Hepatocyte (in vitro differentiated cells): ENCODE results near the gene CYLC1. TPM values are rescaled to one million over a fixed set of nuclear protein-coding genes. Genes with fewer than 3 reads are reported as not detected.

Source experiments
- DNase-seq: peaks from one replicate; pipeline ENCODE4 v3.0.0-alpha.2; 2016; ENCODE audit warnings: low spot score
- H2AFZ ChIP-seq: fragments of 200-600 bp; sonication (generic); 2 replicates; pipeline ENCODE4 v1.6.0; 2016; ENCODE audit warnings: antibody characterized with exemption, mild to moderate bottlenecking
- H3K27ac ChIP-seq: fragments of 200-600 bp; sonication (generic); 2 replicates; pipeline ENCODE4 v1.5.1; 2016; ENCODE audit warnings: mild to moderate bottlenecking
- H3K27me3 ChIP-seq: fragments of 200-600 bp; sonication (generic); 2 replicates; pipeline ENCODE4 v1.6.1; 2016
- H3K36me3 ChIP-seq: fragments of 200-600 bp; sonication (generic); replicated peaks from 2 replicates; pipeline ENCODE4 v1.5.1; 2016; ENCODE audit warnings: low read depth; ENCODE audit not compliant: insufficient read depth
- H3K4me1 ChIP-seq: fragments of 200-600 bp; sonication (generic); 2 replicates; pipeline ENCODE4 v1.5.1; 2016; ENCODE audit warnings: mild to moderate bottlenecking, moderate library complexity; ENCODE audit not compliant: insufficient read depth
- H3K4me2 ChIP-seq: fragments of 200-600 bp; sonication (generic); 2 replicates; pipeline ENCODE4 v1.6.0; 2016
- H3K4me3 ChIP-seq: fragments of 200-600 bp; sonication (generic); 2 replicates; pipeline ENCODE4 v1.5.1; 2016; ENCODE audit warnings: mild to moderate bottlenecking
- H3K79me2 ChIP-seq: fragments of 200-600 bp; sonication (generic); 2 replicates; pipeline ENCODE4 v1.6.0; 2017; ENCODE audit warnings: mild to moderate bottlenecking
- H3K9me2 ChIP-seq: fragments of 200-600 bp; sonication (generic); replicated peaks from 2 replicates; pipeline ENCODE4 v1.6.0; 2017; ENCODE audit warnings: mild to moderate bottlenecking; ENCODE audit not compliant: insufficient read depth
- H3K9me3 ChIP-seq: fragments of 200-600 bp; sonication (generic); 2 replicates; pipeline ENCODE4 v1.5.1; 2016; ENCODE audit warnings: low read depth, mild to moderate bottlenecking
- H4K20me1 ChIP-seq: fragments of 200-600 bp; sonication (generic); 2 replicates; pipeline ENCODE4 v1.6.0; 2016; ENCODE audit warnings: mild to moderate bottlenecking; ENCODE audit not compliant: insufficient read depth, poor library complexity, severe bottlenecking
- EZH2 ChIP-seq: fragments of 200-600 bp; sonication (generic); IDR thresholded peaks from 2 replicates; pipeline ENCODE4 v1.6.1; 2016; ENCODE audit warnings: antibody characterized with exemption, mild to moderate bottlenecking, borderline replicate concordance
- EZH2phosphoT487 ChIP-seq: fragments of 200-600 bp; sonication (generic); IDR thresholded peaks from one replicate; pipeline ENCODE4 v1.6.1; 2018; ENCODE audit warnings: antibody characterized with exemption, mild to moderate bottlenecking, low read depth, moderate library complexity; ENCODE audit not compliant: unreplicated experiment, severe bottlenecking
- WGBS: methylation state at CpG from one replicate; pipeline ENCODE4 v1.1.6; 2016; ENCODE audit warnings: low lambda C conversion rate; ENCODE audit errors: missing lambda C conversion rate; 5-methylcytosine and 5-hydroxymethylcytosine counted together
- polyA plus RNA-seq: library from polyadenylated mRNA; unstranded; fragments of >200 nt; fragmentation: Nextera tagmentation; extraction: Ambion mirVana; gene quantifications from 2 replicates; pipeline ENCODE4 v1.2.1, GENCODE V29; 2016
- total RNA-seq: library from RNA; depleted of rRNA; stranded (reverse); fragments of >200 nt; gene quantifications from 2 replicates; pipeline ENCODE4 v1.2.3, GENCODE V29; 2014
- TF ChIP-seq, protein P1 (sequence below): fragments of 200-600 bp; sonication (generic); IDR thresholded peaks from 2 replicates; pipeline ENCODE4 v1.5.1; 2016; ENCODE audit warnings: antibody characterized with exemption, mild to moderate bottlenecking; ENCODE audit not compliant: poor library complexity

The CYLC1 gene
- total and polyA plus RNA-seq, 2 experiments from 2014 or later: not detected

- Histone ChIP-seq H2AFZ (no peak overlapping the region), H3K4me1 (no peaks in the 10 kb centered on the region), H3K4me3 (no peak overlapping the region), H3K27ac (no peak overlapping the region), H3K79me2 (no peaks in the 10 kb centered on the region), H3K27me3 (no peaks in the 10 kb centered on the region), H3K36me3 (no peaks in the 10 kb centered on the region), H3K9me2 (no peaks in the 10 kb centered on the region), H3K9me3 (no peaks in the 10 kb centered on the region), H3K4me2 (no peak overlapping the region), H4K20me1 (no peaks in the 10 kb centered on the region)
- WGBS: 94% methylated on average over 5 of the region's 5 CpGs
- DNase-seq: no peak
- TF ChIP-seq, protein P1, sequence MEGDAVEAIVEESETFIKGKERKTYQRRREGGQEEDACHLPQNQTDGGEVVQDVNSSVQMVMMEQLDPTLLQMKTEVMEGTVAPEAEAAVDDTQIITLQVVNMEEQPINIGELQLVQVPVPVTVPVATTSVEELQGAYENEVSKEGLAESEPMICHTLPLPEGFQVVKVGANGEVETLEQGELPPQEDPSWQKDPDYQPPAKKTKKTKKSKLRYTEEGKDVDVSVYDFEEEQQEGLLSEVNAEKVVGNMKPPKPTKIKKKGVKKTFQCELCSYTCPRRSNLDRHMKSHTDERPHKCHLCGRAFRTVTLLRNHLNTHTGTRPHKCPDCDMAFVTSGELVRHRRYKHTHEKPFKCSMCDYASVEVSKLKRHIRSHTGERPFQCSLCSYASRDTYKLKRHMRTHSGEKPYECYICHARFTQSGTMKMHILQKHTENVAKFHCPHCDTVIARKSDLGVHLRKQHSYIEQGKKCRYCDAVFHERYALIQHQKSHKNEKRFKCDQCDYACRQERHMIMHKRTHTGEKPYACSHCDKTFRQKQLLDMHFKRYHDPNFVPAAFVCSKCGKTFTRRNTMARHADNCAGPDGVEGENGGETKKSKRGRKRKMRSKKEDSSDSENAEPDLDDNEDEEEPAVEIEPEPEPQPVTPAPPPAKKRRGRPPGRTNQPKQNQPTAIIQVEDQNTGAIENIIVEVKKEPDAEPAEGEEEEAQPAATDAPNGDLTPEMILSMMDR: no peak
- TF ChIP-seq EZH2 (no peak), EZH2phosphoT487 (no peak)
Observed at GRCh38 chrX:83847339-83847738, 13.6 kb upstream of the CYLC1 start.

DNA sequence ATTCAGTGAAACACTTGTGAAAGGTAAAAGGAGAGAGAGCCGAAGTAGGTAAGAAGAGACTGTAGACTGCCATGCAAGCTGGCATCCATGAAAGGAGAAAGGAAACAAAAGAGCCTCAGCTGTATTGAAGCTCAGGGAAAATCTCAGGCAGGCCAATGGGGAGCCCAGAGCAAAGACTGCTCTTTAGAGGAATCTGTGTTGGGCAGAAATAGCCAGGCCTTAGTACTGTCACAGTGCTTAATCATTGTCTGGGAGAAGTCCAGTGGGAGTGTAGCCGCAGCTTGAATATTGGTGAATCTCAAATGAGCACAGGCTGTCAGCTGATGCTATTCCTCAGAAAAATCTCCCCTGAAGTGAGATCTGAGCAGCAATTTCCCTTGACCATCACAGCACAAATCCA lies 27.6 kb downstream of the CYLC1 start:
- no peaks in the 10 kb centered on the region for H3K27me3 ChIP-seq
- no peaks in the 10 kb centered on the region for H3K79me2 ChIP-seq
- no peak overlapping the region for H3K4me3 ChIP-seq
- no peak overlapping the region for H3K27ac ChIP-seq
- no peak for TF ChIP-seq EZH2
- TF ChIP-seq, protein P1: no peak
- H3K9me2 ChIP-seq: no peaks in the 10 kb centered on the region
- no peaks in the 10 kb centered on the region for H4K20me1 ChIP-seq
- H3K4me2 ChIP-seq: no peak overlapping the region
- WGBS: 92% methylated on average over 2 of the region's 2 CpGs
- H3K36me3 ChIP-seq: no peaks in the 10 kb centered on the region
- no peak overlapping the region for H2AFZ ChIP-seq
- H3K4me1 ChIP-seq: no peaks in the 10 kb centered on the region
- no peak for DNase-seq
- H3K9me3 ChIP-seq: no peaks in the 10 kb centered on the region

- no peak for TF ChIP-seq EZH2
- TF ChIP-seq, protein P1: no peak
- no peak for TF ChIP-seq EZH2phosphoT487
- Histone ChIP-seq H3K36me3 (no peaks in the 10 kb centered on the region), H3K4me2 (no peak overlapping the region), H3K4me1 (no peaks in the 10 kb centered on the region), H2AFZ (no peak overlapping the region), H3K27ac (no peak overlapping the region), H3K4me3 (no peak overlapping the region), H3K9me2 (no peaks in the 10 kb centered on the region), H3K9me3 (no peaks in the 10 kb centered on the region), H4K20me1 (no peaks in the 10 kb centered on the region), H3K79me2 (no peaks in the 10 kb centered on the region), H3K27me3 (no peaks in the 10 kb centered on the region)
- WGBS: 75% methylated on average over 12 of the region's 12 CpGs
- DNase-seq: no peak
Observed at GRCh38 chrX:83892433-83892832, 31.5 kb downstream of the CYLC1 start.

DNA sequence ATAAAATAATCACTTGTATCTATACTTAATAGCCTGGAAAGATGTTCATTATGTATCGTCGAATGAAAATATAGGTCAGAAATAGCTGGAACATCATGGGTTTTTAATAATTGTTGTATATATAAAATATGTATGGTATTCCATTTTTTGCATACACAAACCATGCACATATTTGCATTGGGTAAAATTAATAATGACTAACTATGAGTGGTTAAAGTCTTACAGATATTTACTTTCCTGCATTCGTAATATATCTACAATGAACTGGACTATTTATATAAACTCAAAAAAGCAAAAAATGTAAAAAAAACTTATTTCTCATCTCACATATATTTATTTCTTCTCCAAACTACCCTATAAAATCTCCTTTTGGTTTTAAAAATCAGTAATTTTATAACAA lies 46.0 kb downstream of the CYLC1 start:
- Histone ChIP-seq H4K20me1 (no peaks in the 10 kb centered on the region), H3K36me3 (no peaks in the 10 kb centered on the region), H3K4me2 (no peak overlapping the region), H3K27ac (no peak overlapping the region), H2AFZ (no peak overlapping the region), H3K9me2 (no peaks in the 10 kb centered on the region), H3K4me3 (no peak overlapping the region), H3K9me3 (no peaks in the 10 kb centered on the region), H3K27me3 (no peaks in the 10 kb centered on the region), H3K4me1 (no peaks in the 10 kb centered on the region), H3K79me2 (no peaks in the 10 kb centered on the region)
- TF ChIP-seq EZH2 (no peak), EZH2phosphoT487 (no peak)
- TF ChIP-seq, protein P1: no peak
- no peak for DNase-seq
- WGBS: 96% methylated on average over 3 of the region's 3 CpGs
